Effector memory CD8-positive, alpha-beta T cell (primary cell): ENCODE results near the gene PPP1R14C.

Experiments
- ATAC-seq: fragments of 150-1000 bp; cut with Tn5 transposase; replicated peaks from 2 replicates; pipeline ENCODE4 v1.10.0; 2021; ENCODE audit warnings: mild to moderate bottlenecking, moderate library complexity
- DNase-seq, 3 experiments: peaks; one replicate each; pipeline ENCODE4 v3.0.0; 2021
- H3K27ac Mint-ChIP-seq, 2 donors: one replicate each; pipeline ENCODE4 v1.8.0; 2022; ENCODE audit warnings: mild to moderate bottlenecking in 2 of 2, mixed read lengths in 2 of 2, moderate library complexity in 2 of 2
- H3K27me3 Mint-ChIP-seq, 2 donors: one replicate each; pipeline ENCODE4 v1.8.0; 2022; ENCODE audit warnings: mixed read lengths in 2 of 2
- H3K36me3 Mint-ChIP-seq: one replicate; pipeline ENCODE4 v1.8.0; 2022; ENCODE audit warnings: mild to moderate bottlenecking, moderate library complexity, mixed read lengths; ENCODE audit not compliant: insufficient read depth
- H3K4me1 Mint-ChIP-seq, 2 donors: one replicate each; pipeline ENCODE4 v1.8.0; 2022; ENCODE audit warnings: low read depth in 2 of 2, mixed read lengths in 2 of 2
- H3K4me3 Mint-ChIP-seq, 2 donors: one replicate each; pipeline ENCODE4 v1.8.0; 2022; ENCODE audit warnings: mild to moderate bottlenecking in 2 of 2, mixed read lengths in 2 of 2, moderate library complexity in 2 of 2
- H3K9me3 Mint-ChIP-seq, 2 donors: one replicate each; pipeline ENCODE4 v1.8.0; 2022; ENCODE audit warnings: mixed read lengths in 2 of 2

The PPP1R14C gene

GRCh38 chr6:150273457-150274309 is 130.8 kb downstream of the PPP1R14C start:
- Mint-ChIP-seq H3K27me3 (peaks cover 17 to 58% of the 10 kb centered on the region in 2 donors), H3K4me1 (peaks cover 6 to 10% of the 10 kb centered on the region in 2 donors), H3K36me3 (peaks cover 6% of the 10 kb centered on the region), H3K9me3 (no peaks in the 10 kb centered on the region), H3K27ac (no peak overlapping the region), H3K4me3 (no peak overlapping the region)
- DNase-seq (no peak), ATAC-seq (peak; percentile 31)

- Mint-ChIP-seq H3K27ac (no peak overlapping the region), H3K36me3 (peaks cover 6% of the 10 kb centered on the region), H3K4me1 (peaks cover 6 to 9% of the 10 kb centered on the region in 2 donors), H3K4me3 (no peak overlapping the region), H3K9me3 (no peaks in the 10 kb centered on the region), H3K27me3 (peaks cover 22 to 64% of the 10 kb centered on the region in 2 donors)
- no peak for DNase-seq
- ATAC-seq = no peak
These were observed 132.6 kb downstream of the PPP1R14C start for GRCh38 chr6:150275489-150275888.

- no peaks in the 10 kb centered on the region for H3K9me3 Mint-ChIP-seq
- DNase-seq = no peak
- H3K27ac Mint-ChIP-seq = no peak overlapping the region
- peaks cover 29 to 73% of the 10 kb centered on the region in 2 donors for H3K27me3 Mint-ChIP-seq
- ATAC-seq = no peak
- no peak overlapping the region for H3K4me3 Mint-ChIP-seq
- peaks cover 6% of the 10 kb centered on the region for H3K36me3 Mint-ChIP-seq
- H3K4me1 Mint-ChIP-seq = peaks cover 6 to 9% of the 10 kb centered on the region in 2 donors
These were observed 133.5 kb downstream of the PPP1R14C start for GRCh38 chr6:150276168-150276936.

GRCh38 chr6:150276937-150277742 is 134.3 kb downstream of the PPP1R14C start:
- ATAC-seq = no peak
- no peak for DNase-seq
- H3K4me3 Mint-ChIP-seq = no peak overlapping the region
- H3K27me3 Mint-ChIP-seq = peaks cover 29 to 73% of the 10 kb centered on the region in 2 donors
- H3K36me3 Mint-ChIP-seq = peaks cover 6% of the 10 kb centered on the region
- no peak overlapping the region for H3K27ac Mint-ChIP-seq
- H3K4me1 Mint-ChIP-seq = peaks cover 6 to 9% of the 10 kb centered on the region in 2 donors
- H3K9me3 Mint-ChIP-seq = no peaks in the 10 kb centered on the region

GRCh38 chr6:150279533-150279932 is 136.7 kb downstream of the PPP1R14C start:
- no peaks in the 10 kb centered on the region for H3K9me3 Mint-ChIP-seq
- no peak for ATAC-seq
- H3K27ac Mint-ChIP-seq = no peak overlapping the region
- H3K27me3 Mint-ChIP-seq = peaks cover 29 to 64% of the 10 kb centered on the region in 2 donors
- H3K36me3 Mint-ChIP-seq = peaks cover 3% of the 10 kb centered on the region
- H3K4me1 Mint-ChIP-seq = peaks cover 0 to 2% of the 10 kb centered on the region in 2 donors
- DNase-seq = no peak
- H3K4me3 Mint-ChIP-seq = no peak overlapping the region

- Mint-ChIP-seq H3K4me1 (peaks cover 0 to 2% of the 10 kb centered on the region in 2 donors), H3K36me3 (peaks cover 3% of the 10 kb centered on the region), H3K27me3 (peaks cover 32 to 64% of the 10 kb centered on the region in 2 donors), H3K9me3 (no peaks in the 10 kb centered on the region), H3K4me3 (no peak overlapping the region), H3K27ac (no peak overlapping the region)
- DNase-seq = no peak
- ATAC-seq = no peak
These were observed 137.9 kb downstream of the PPP1R14C start for GRCh38 chr6:150280703-150281102.

GRCh38 chr6:150281767-150282166 is 138.9 kb downstream of the PPP1R14C start:
- H3K4me3 Mint-ChIP-seq = no peak overlapping the region
- no peak overlapping the region for H3K27ac Mint-ChIP-seq
- H3K36me3 Mint-ChIP-seq = peaks cover 3% of the 10 kb centered on the region
- DNase-seq = no peak
- no peaks in the 10 kb centered on the region for H3K9me3 Mint-ChIP-seq
- ATAC-seq = no peak
- H3K27me3 Mint-ChIP-seq = peaks cover 42 to 64% of the 10 kb centered on the region in 2 donors
- peaks cover 0 to 2% of the 10 kb centered on the region in 2 donors for H3K4me1 Mint-ChIP-seq

- Mint-ChIP-seq H3K4me3 (no peak overlapping the region), H3K4me1 (peaks cover 0 to 2% of the 10 kb centered on the region in 2 donors), H3K36me3 (no peaks in the 10 kb centered on the region), H3K27ac (no peak overlapping the region), H3K9me3 (no peaks in the 10 kb centered on the region), H3K27me3 (peaks cover 47 to 64% of the 10 kb centered on the region in 2 donors)
- DNase-seq (no peak), ATAC-seq (no peak)
These were observed 140.0 kb downstream of the PPP1R14C start for GRCh38 chr6:150282806-150283205.

- H3K27me3 Mint-ChIP-seq = peaks cover 27 to 61% of the 10 kb centered on the region in 2 donors
- no peaks in the 10 kb centered on the region for H3K36me3 Mint-ChIP-seq
- no peak overlapping the region for H3K4me3 Mint-ChIP-seq
- no peaks in the 10 kb centered on the region for H3K9me3 Mint-ChIP-seq
- H3K27ac Mint-ChIP-seq = no peak overlapping the region
- no peaks in the 10 kb centered on the region for H3K4me1 Mint-ChIP-seq
- DNase-seq (no peak), ATAC-seq (no peak)
These were observed 143.6 kb downstream of the PPP1R14C start for GRCh38 chr6:150286460-150286859.

GRCh38 chr6:150286912-150287311 is 144.1 kb downstream of the PPP1R14C start:
- Mint-ChIP-seq H3K4me3 (no peak overlapping the region), H3K4me1 (no peaks in the 10 kb centered on the region), H3K9me3 (no peaks in the 10 kb centered on the region), H3K27me3 (peaks cover 27 to 61% of the 10 kb centered on the region in 2 donors), H3K36me3 (no peaks in the 10 kb centered on the region), H3K27ac (no peak overlapping the region)
- ATAC-seq (no peak), DNase-seq (no peak)

- H3K27me3 Mint-ChIP-seq = peaks cover 27 to 61% of the 10 kb centered on the region in 2 donors
- ATAC-seq (no peak), DNase-seq (no peak)
- no peaks in the 10 kb centered on the region for H3K36me3 Mint-ChIP-seq
- H3K4me1 Mint-ChIP-seq = no peaks in the 10 kb centered on the region
- H3K27ac Mint-ChIP-seq = no peak overlapping the region
- H3K9me3 Mint-ChIP-seq = no peaks in the 10 kb centered on the region
- no peak overlapping the region for H3K4me3 Mint-ChIP-seq
These were observed 145.6 kb downstream of the PPP1R14C start for GRCh38 chr6:150288456-150288855.

- H3K36me3 Mint-ChIP-seq = no peaks in the 10 kb centered on the region
- no peak overlapping the region for H3K27ac Mint-ChIP-seq
- peaks cover 24 to 58% of the 10 kb centered on the region in 2 donors for H3K27me3 Mint-ChIP-seq
- H3K4me3 Mint-ChIP-seq = no peak overlapping the region
- H3K9me3 Mint-ChIP-seq = no peaks in the 10 kb centered on the region
- DNase-seq (no peak), ATAC-seq (no peak)
- no peaks in the 10 kb centered on the region for H3K4me1 Mint-ChIP-seq
These were observed 146.7 kb downstream of the PPP1R14C start for GRCh38 chr6:150289454-150290071.

- no peak for ATAC-seq
- H3K27me3 Mint-ChIP-seq = peaks cover 16 to 50% of the 10 kb centered on the region in 2 donors
These were observed 147.6 kb downstream of the PPP1R14C start for GRCh38 chr6:150290429-150290828.

More at GRCh38 chr6:150290429-150290828, 147.6 kb downstream of the PPP1R14C start:
- Mint-ChIP-seq H3K27ac (no peak overlapping the region), H3K9me3 (no peaks in the 10 kb centered on the region), H3K4me3 (no peak overlapping the region), H3K36me3 (no peaks in the 10 kb centered on the region), H3K4me1 (no peaks in the 10 kb centered on the region)
- DNase-seq = no peak
